Measurements from ENCODE around the gene TNFRSF18.

TNFRSF18 gene

DNA sequence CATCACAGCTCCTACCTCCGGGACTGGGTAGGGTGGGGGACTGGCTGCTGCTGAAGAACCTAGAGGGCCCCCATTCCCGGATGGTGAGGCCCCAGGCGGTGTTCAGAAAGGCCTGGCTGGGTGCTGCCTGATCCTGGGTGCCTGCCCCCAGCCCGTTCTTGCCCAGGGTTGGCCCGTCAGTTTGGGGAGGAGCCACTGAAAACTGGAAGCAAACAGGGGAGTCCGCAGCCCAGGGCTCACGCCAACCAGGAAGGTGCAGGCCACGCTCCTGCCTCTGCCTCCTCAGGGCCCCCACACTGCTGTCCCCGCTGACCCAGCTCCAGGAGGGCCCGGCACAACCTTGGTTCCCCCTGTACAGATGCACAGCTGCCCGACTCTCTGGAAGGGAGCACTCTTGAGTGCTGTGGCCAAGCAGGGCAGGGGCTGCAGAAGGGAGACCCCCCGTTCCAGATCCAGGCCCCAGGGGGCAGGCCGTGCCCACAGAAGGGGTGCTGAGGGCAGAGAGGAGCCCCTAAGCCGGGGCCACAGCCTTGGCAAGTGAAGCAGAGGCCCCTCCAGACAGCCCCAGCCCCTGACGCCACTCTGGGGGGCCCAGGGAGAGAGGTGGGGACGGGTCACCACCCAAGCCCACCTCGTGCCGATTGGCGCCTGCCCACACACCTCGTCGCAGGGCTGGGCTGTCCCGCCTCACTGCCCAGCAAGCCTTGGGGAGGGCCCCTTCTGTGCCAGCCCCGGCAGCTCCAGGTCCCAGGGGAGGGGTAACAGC, 34.6 kb upstream of the TNFRSF18 start:
- DNase-seq (ENCODE audit: low read depth), result no peak

- no peak for DNase-seq (ENCODE audit: low read depth)
Observed at GRCh38 chr1:1240348-1240732, 33.9 kb upstream of the TNFRSF18 start.

- no peak for DNase-seq (ENCODE audit: low read depth)
Observed at GRCh38 chr1:1239614-1240347, 33.4 kb upstream of the TNFRSF18 start.

- DNase-seq (ENCODE audit: low read depth), result no peak
Observed at GRCh38 chr1:1239227-1239613, 32.8 kb upstream of the TNFRSF18 start.

DNA sequence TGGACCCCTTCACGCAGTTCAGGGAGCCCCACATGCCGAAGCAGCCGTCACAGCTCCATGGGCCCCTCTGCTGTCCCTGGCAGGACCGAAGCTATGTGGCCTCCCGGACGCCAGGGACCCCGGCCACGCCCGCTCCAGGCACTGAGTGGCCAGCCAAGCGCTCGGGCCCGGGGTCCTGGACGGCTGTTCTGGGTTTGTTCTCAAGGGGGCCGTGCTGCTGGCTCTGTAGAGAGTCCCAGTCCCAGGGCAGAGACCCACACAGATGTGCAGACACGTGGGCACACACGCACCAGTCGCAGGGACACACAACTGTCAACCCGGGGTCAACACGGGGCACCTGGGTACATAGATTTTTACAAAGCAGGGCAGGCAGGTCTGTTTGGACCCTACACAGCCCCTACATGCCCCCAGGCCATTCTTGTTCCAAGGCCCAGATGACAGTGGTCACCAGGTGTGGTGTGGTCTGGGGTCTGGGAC, 32.3 kb upstream of the TNFRSF18 start:
- no peak for DNase-seq (ENCODE audit: low read depth)

DNA sequence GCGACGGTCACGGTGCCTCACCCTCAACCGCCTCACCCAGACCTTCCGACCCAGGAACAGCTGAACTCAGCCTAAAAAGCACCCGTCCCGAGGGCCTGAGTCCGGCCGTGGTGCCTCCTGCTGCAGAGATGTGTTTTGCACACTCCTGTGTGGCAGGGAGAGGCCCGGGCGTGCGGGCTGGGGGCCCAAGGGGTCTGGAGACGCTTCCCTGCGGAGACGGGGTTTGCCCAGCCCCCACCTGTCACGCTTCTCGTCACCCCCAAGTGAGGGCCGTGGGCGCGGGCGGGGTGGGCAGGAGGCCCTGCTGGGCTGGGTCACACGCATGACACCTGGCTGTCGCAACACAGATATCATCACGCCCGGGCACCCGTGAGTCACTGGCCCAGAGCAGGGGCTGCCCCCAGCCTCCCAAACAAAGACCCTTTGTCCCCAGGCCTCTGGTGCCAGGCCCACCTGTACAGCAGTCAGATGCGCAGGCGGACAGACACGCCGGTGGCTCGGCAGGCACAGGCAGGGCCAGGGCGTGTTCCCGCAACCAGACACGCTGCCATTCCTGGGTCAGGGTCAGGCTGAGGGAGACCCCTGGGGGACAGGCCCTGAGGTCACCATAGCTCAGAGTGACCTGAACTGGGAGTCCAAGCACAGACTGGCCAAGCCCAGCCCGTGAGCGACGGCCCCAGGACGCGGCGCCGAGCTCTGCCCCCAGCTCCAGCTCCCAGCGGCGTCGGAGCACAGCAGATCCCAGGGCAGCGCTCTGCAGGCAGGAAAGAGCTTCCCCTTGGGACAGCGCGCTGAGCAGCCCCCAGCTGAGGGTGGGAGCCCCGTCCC, 31.7 kb upstream of the TNFRSF18 start:
- DNase-seq (ENCODE audit: low read depth), result no peak

DNA sequence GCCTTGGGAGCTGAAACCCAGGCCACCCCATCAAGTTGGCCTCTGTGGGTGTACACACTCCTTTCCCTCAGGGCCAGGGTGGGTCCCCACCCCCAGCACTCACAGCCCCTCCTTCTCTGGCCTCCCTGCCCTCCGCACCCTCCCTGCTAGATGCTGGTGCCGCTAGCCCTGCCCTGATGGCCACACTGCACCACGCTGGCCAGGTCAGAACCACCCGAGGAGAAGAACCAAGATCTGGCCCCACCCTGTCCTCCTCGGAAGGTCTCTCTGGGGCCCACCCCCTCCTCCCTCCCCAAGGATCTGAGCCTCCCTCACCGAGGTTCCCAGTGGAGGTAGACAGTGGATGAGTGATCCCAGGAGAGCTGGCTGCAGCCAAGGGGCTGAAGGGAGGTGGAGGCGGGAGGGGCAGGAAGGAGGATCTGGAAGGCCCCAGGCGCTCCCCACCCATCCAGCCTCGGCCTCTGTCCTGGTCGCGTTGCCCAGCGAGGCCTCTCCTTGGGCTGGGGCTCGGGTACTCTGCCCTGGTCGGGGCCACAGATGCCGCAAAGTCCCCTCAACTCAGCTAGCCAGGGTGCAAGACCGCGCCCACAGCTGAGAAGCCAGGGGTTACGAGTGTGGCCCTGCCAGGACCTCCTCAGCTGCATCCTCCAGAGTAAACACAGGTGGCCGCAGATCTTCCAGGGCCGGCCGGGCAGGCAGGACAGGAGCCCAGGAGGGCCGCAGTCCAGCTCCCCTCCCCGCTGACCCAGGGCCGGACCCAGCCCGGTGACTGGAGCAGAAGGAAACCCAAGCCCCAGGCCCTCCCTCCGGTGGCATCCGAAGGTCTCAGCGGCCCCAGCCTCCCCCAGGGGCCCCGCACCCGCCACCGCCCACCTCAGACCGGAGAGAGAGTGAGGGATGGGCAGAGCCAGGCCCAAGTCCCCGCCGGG, 30.8 kb upstream of the TNFRSF18 start:
- DNase-seq (ENCODE audit: low read depth), result no peak

GRCh38 chr1:1236176-1236763, 29.9 kb upstream of the TNFRSF18 start:
- no peak for DNase-seq (ENCODE audit: low read depth)

- DNase-seq (ENCODE audit: low read depth), result no peak
Observed at GRCh38 chr1:1235016-1235744, 28.8 kb upstream of the TNFRSF18 start.

DNA sequence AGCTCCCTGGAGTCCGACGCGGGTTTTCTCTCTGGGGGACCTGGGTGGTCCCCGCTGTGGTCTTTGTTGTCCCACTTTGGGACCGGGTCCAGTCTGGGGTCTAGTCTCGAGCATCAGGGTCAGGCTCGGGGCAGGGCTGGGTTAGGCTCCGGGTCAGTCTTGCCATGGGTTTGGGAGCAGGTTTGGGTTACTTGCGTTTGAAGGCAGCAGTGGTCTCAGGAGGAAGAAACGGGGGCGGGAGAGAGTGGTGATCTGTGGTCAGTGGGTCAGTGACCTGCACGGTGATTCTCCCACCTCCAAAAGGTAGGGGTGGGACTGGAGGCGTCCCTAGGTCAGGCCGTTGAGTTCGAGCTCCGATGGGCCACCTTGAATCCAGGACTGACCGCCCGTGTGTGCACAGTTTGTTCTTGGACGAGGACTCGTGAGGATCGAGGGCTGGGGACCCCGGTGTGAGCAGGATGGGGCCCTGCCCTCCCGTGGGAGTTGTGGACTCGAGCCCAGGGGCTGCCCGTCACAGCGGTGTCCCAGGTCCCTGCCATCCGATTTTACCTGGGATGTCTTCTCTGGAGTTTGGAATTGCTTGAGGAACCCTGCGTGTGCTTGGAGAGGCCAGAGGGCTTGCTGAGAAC, 27.9 kb upstream of the TNFRSF18 start:
- no peak for DNase-seq (ENCODE audit: low read depth)

GRCh38 chr1:1233567-1233892, 27.1 kb upstream of the TNFRSF18 start:
- DNase-seq (ENCODE audit: low read depth), result no peak

DNA sequence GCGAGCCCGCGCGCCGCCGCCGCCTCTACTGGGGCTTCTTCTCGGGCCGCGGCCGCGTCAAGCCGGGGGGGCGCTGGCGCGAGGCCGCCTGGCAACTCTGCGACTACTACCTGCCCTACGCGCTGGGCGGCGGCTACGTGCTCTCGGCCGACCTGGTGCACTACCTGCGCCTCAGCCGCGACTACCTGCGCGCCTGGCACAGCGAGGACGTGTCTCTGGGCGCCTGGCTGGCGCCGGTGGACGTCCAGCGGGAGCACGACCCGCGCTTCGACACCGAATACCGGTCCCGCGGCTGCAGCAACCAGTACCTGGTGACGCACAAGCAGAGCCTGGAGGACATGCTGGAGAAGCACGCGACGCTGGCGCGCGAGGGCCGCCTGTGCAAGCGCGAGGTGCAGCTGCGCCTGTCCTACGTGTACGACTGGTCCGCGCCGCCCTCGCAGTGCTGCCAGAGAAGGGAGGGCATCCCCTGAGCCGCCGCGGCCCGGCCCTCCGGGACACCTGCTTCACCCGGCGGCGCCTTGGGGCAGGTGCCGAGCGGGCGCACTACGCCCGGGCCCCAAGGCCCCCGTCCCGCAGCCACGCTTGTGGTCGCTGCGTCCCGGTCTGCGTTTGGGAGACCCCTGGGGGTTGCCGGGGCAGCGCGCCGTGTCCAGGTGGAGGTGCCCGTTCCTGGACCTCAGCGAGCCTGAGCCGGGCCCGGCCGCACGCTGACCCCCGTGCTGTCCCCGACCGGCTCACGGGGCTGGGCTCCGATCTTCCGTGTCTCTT, 26.6 kb upstream of the TNFRSF18 start:
- DNase-seq (ENCODE audit: low read depth), result no peak

DNA sequence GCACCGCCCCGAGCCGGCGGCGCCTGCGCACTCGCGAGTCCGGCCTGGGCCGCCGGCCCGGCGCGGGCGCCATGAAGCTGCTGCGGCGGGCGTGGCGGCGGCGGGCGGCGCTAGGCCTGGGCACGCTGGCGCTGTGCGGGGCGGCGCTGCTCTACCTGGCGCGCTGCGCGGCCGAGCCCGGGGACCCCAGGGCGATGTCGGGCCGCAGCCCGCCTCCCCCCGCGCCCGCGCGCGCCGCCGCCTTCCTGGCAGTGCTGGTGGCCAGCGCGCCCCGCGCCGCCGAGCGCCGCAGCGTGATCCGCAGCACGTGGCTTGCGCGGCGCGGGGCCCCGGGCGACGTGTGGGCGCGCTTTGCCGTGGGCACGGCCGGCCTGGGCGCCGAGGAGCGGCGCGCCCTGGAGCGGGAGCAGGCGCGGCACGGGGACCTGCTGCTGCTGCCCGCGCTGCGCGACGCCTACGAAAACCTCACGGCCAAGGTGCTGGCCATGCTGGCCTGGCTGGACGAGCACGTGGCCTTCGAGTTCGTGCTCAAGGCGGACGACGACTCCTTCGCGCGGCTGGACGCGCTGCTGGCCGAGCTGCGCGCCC, 25.9 kb upstream of the TNFRSF18 start, which contains the start of gene B3GALT6:
TSS of gene B3GALT6 (plus strand) at position 30 of the 588 bp plus-strand sequence. CDS start at position 72, 42 bp downstream.
- DNase-seq (ENCODE audit: low read depth), result no peak

DNA sequence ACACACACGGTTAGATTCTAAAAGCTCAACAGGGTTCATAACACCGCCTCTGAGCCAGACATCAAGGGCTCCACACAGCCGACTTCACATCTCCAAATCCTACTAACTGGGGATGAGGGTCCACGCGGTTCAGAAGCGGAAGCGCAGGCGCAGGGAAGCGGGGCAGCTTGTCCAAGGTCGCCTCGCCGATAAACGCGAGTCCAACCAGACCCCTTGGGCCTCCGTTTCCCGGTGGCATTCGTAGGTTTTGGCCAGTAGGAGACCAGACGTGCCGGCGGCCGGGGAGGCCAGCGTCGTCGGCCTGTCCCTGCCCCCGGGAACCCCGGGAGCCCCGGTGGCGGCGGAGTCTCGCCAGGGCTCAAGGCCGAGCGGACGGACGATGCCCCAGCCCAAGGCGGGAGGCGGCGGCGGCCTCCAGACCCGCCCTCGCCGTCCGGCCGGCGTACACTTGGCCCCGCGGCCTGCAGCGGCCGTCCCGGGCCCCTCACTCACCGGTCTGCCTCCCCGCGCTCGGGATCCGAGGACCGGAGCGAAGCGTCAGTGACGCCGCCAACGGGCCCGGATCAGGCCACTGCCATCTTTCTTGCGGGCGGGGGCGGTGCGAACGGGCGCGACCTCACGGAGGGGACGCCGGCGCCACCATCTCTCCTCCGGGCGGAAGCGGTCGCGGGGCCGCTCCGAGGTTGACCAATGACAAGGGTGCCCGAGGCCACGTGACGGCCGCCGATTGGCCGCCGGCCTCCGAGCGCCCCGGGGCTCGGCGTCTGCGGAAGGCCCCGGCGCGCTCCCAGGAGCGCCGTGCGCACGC, 25.2 kb upstream of the TNFRSF18 start, which contains the start of gene SDF4:
TSS of gene SDF4 (minus strand) at position 602 of the 808 bp plus-strand sequence. CDS start 3,229 bp downstream, outside the sequence.
- DNase-seq (ENCODE audit: low read depth), result peak; percentile 63

- DNase-seq (ENCODE audit: low read depth), result no peak
Observed at GRCh38 chr1:1230656-1231399, 24.4 kb upstream of the TNFRSF18 start.

GRCh38 chr1:1229770-1230169, 23.4 kb upstream of the TNFRSF18 start:
- no peak for DNase-seq (ENCODE audit: low read depth)

All from non-pigmented ciliary epithelial cell (primary cell).